HG03060 (cell line): ENCODE measurements around the gene CXorf51B.
"Not testable (repeated sequence)": the region's sequence is repeated elsewhere in the genome, so short reads cannot be mapped to it uniquely, and the experiment has no call there.

Experiments
- ATAC-seq: cut with Tn5 transposase; IDR thresholded peaks from one replicate; pipeline ENCODE4 v1.9.1; 2021; ENCODE audit warnings: low read depth, moderate number of reproducible peaks; ENCODE audit not compliant: unreplicated experiment

The CXorf51B gene

GRCh38 chrX:146809471-146809870 lies at the start of gene CXorf51B:
Gene CXorf51B (plus strand): TSS chrX:146809771. CDS start chrX:146809792, 21 bp downstream.
- not testable (repeated sequence) for ATAC-seq

- ATAC-seq: not testable (repeated sequence)
Measured at GRCh38 chrX:146814644-146815043, 5.1 kb downstream of the CXorf51B start, which contains the start of gene CXorf51A. Gene CXorf51A (minus strand): TSS chrX:146814744. CDS start chrX:146814723, 21 bp downstream.

- ATAC-seq: no peak
Measured at GRCh38 chrX:146831994-146832393, 22.4 kb downstream of the CXorf51B start.

GRCh38 chrX:146854281-146854680 lies 44.7 kb downstream of the CXorf51B start:
- no peak for ATAC-seq
